Tongue (tissue), 3 donors: ENCODE results near the gene LRRC4C. TPM values are rescaled to one million over a fixed set of nuclear protein-coding genes. Genes with fewer than 3 reads are reported as not detected.

Experiments used
- DNase-seq: peaks from one replicate; pipeline ENCODE4 v3.0.0-alpha.2; 2015
- small RNA-seq: library from RNA; depleted of rRNA; stranded (forward); fragments of <200 nt; gene quantifications from one replicate; pipeline ENCODE3, GENCODE V24; 2014; ENCODE audit warnings: low replicate concordance
- total RNA-seq: library from RNA; depleted of rRNA; stranded (reverse); fragments of >200 nt; gene quantifications from one replicate; pipeline ENCODE4 v1.2.3, GENCODE V29; 2014

The LRRC4C gene
- total RNA-seq, 1 donor from 2014 or later: 4.7 TPM

- DNase-seq: no peak
These were observed 1379.0 kb downstream of the LRRC4C start for GRCh38 chr11:40080434-40080833.

Small RNA genes lying within 50 kb of the gene (small RNA-seq; reads per million reads assigned to genes)
- not detected for gene RF00019
- gene RNU6-365P: not detected
